B cell (primary cell): ENCODE results near the gene ANO2. TPM values are rescaled to one million over a fixed set of nuclear protein-coding genes. Genes with fewer than 3 reads are reported as not detected.

Source experiments
- ATAC-seq: fragments of 200-7000 bp; cut with Tn5 transposase; one replicate; pipeline ENCODE4 v1.10.0; 2021; ENCODE audit warnings: low read depth, mild to moderate bottlenecking, moderate number of reproducible peaks, moderate library complexity
- CTCF ChIA-PET: fragments of 350-600 bp; sonication (Branson Sonifier 250); formaldehyde crosslinking; loops from one replicate; lab custom pipeline; 2021; ENCODE audit warnings: antibody characterized with exemption, inconsistent platforms; lab: Charles Lee
- POLR2A ChIA-PET: fragments of 350-600 bp; sonication (Branson Sonifier 250); formaldehyde crosslinking; loops from one replicate; lab custom pipeline; 2021; ENCODE audit warnings: antibody characterized with exemption; lab: Charles Lee
- DNase-seq: peaks from one replicate; pipeline ENCODE4 v3.0.0; 2013
- H2AFZ ChIP-seq: 2 replicates; pipeline ENCODE4 v1.6.1; 2012; ENCODE audit warnings: mild to moderate bottlenecking, low read depth, low read length; ENCODE audit not compliant: insufficient read depth, poor library complexity, severe bottlenecking
- H3K27ac ChIP-seq, 2 donors: 1 replicate in 1 of 2; 2 replicates in 1 of 2; pipeline ENCODE4 v1.5.1; 2012 to 2013; ENCODE audit warnings: low read length in 2 of 2, mild to moderate bottlenecking in 2 of 2, moderate library complexity in 1 of 2
- H3K27me3 ChIP-seq, 4 experiments: fragments of 200-600 bp in 1 of 4; sonication (generic) in 1 of 4; replicated peaks in 1 of 4; 1 replicate in 2 of 4; 2 replicates in 2 of 4; pipeline versions ENCODE4 v1.6.1 to v1.7.0; 2013 to 2016; ENCODE audit warnings: low read length in 3 of 4, mild to moderate bottlenecking in 2 of 4, mixed read lengths in 1 of 4, moderate library complexity in 1 of 4; ENCODE audit not compliant: insufficient read depth in 4 of 4, control insufficient read depth in 3 of 4; ENCODE audit errors: control extremely low read depth in 1 of 4
- H3K36me3 ChIP-seq, 2 experiments: replicated peaks in 1 of 2; 1 replicate in 1 of 2; 2 replicates in 1 of 2; pipeline versions ENCODE4 v1.6.1 to v1.7.1; 2013; ENCODE audit warnings: low read length in 1 of 2; ENCODE audit not compliant: insufficient read depth in 2 of 2, control insufficient read depth in 1 of 2; ENCODE audit errors: control extremely low read depth in 1 of 2, extremely low read depth in 1 of 2
- H3K4me1 ChIP-seq, 2 donors: fragments of 200-600 bp in 1 of 2; sonication (generic) in 1 of 2; 1 replicate in 1 of 2; 2 replicates in 1 of 2; pipeline versions ENCODE4 v1.5.1 to v1.6.1; 2013 to 2017; ENCODE audit warnings: low read length in 2 of 2; ENCODE audit not compliant: control insufficient read depth in 2 of 2, insufficient read depth in 2 of 2
- H3K4me2 ChIP-seq: replicated peaks from 2 replicates; pipeline ENCODE3; 2012; ENCODE audit warnings: mild to moderate bottlenecking, low read depth, low read length; ENCODE audit not compliant: poor library complexity, severe bottlenecking
- H3K4me3 ChIP-seq, 5 experiments: fragments of 200-600 bp in 1 of 5; sonication (generic) in 1 of 5; 1 replicate in 3 of 5; 2 replicates in 2 of 5; pipeline versions ENCODE4 v1.5.1 to v1.7.0; 2011 to 2016; ENCODE audit warnings: low read length in 4 of 5, mild to moderate bottlenecking in 4 of 5, low read depth in 2 of 5, control low read depth in 1 of 5, moderate library complexity in 1 of 5; ENCODE audit not compliant: insufficient read depth in 1 of 5; ENCODE audit errors: control extremely low read depth in 1 of 5, extremely low read depth in 1 of 5
- H3K79me2 ChIP-seq: fragments of 200-600 bp; sonication (generic); one replicate; pipeline ENCODE4 v1.6.0; 2016; ENCODE audit warnings: low read length; ENCODE audit not compliant: control insufficient read depth, insufficient read depth
- H3K9ac ChIP-seq: fragments of 200-600 bp; sonication (generic); 2 replicates; pipeline ENCODE4 v1.6.1; 2017; ENCODE audit warnings: mild to moderate bottlenecking, low read length, moderate library complexity
- H3K9me3 ChIP-seq, 3 donors: one replicate each; pipeline versions ENCODE4 v1.6.1 to v1.7.1; 2013; ENCODE audit warnings: low read length in 2 of 3; ENCODE audit not compliant: control insufficient read depth in 2 of 3, insufficient read depth in 1 of 3; ENCODE audit errors: control extremely low read depth in 1 of 3
- H4K20me1 ChIP-seq: 2 replicates; pipeline ENCODE4 v1.6.0; 2012; ENCODE audit warnings: mild to moderate bottlenecking, low read length; ENCODE audit not compliant: insufficient read depth, control insufficient read depth, poor library complexity, severe bottlenecking
- H3K27ac Mint-ChIP-seq: one replicate; pipeline ENCODE4 v1.8.0; 2021; ENCODE audit warnings: mixed read lengths
- H3K27me3 Mint-ChIP-seq: one replicate; pipeline ENCODE4 v1.8.0; 2021; ENCODE audit warnings: mixed read lengths
- H3K4me1 Mint-ChIP-seq: one replicate; pipeline ENCODE4 v1.8.0; 2021; ENCODE audit warnings: mixed read lengths
- H3K4me3 Mint-ChIP-seq: one replicate; pipeline ENCODE4 v1.8.0; 2021; ENCODE audit warnings: mixed read lengths
- H3K9me3 Mint-ChIP-seq: one replicate; pipeline ENCODE4 v1.8.0; 2022; ENCODE audit warnings: mixed read lengths; ENCODE audit not compliant: insufficient read depth
- CTCF ChIP-seq: fragments of 200-600 bp; IDR thresholded peaks from one replicate; pipeline ENCODE4 v1.8.0; 2022; ENCODE audit warnings: antibody characterized with exemption, mild to moderate bottlenecking
- EZH2 ChIP-seq: IDR thresholded peaks from 2 replicates; pipeline ENCODE4 v1.6.1; 2012; ENCODE audit warnings: borderline replicate concordance, low read depth, mild to moderate bottlenecking, moderate library complexity, low read length; ENCODE audit not compliant: insufficient read depth, poor library complexity, severe bottlenecking
- WGBS: methylation state at CpG from one replicate; pipeline ENCODE4 v1.1.5; 2013; ENCODE audit warnings: missing lambda C conversion rate; ENCODE audit not compliant: insufficient coverage; 5-methylcytosine and 5-hydroxymethylcytosine counted together
- intact Hi-C: fragments of 100-400 bp; cut with micrococcal nuclease; formaldehyde crosslinking; loops from one replicate; pipeline ENCODE4 v1.10.0; 2022
- polyA plus RNA-seq: library from polyadenylated mRNA; depleted of rRNA; stranded (reverse); fragments of >200 nt; gene quantifications from 2 replicates; pipeline ENCODE4 v1.2.3, GENCODE V29; 2012
- total RNA-seq, 2 donors: library from RNA; stranded (reverse); fragments of 120-200 nt in 1 of 2; gene quantifications; 1 replicate in 1 of 2; 2 replicates in 1 of 2; pipeline versions ENCODE4 v1.2.3 to v1.2.4, GENCODE V29; 2013 to 2022

ANO2 gene
- total and polyA plus RNA-seq, 2 donors (not counting 1 experiment from before 2014, with no cell fraction given), result not detected

GRCh38 chr12:5562581-5562980, 382.5 kb downstream of the ANO2 start:
- ChIA-PET CTCF (no interaction called here), POLR2A (interaction anchor here (0.6 kb wide), 1 partner anchor 699 kb away, joined by 3 read pairs; no protein-coding TSS in a partner anchor)

GRCh38 chr12:5561846-5562245, 383.2 kb downstream of the ANO2 start:
- ATAC-seq (no peak), DNase-seq (no peak)
- no peak overlapping the region for H2AFZ ChIP-seq
- H3K4me2 ChIP-seq, result no peak overlapping the region
- no peaks in the 10 kb centered on the region for H3K27me3 ChIP-seq
- H3K27ac ChIP-seq, result no peak overlapping the region
- no peaks in the 10 kb centered on the region for H3K9me3 Mint-ChIP-seq
- no peak overlapping the region for H3K4me3 Mint-ChIP-seq
- H3K4me1 Mint-ChIP-seq, result no peaks in the 10 kb centered on the region
- CTCF ChIA-PET, result interaction anchor here (0.6 kb wide), 1 partner anchor 11 kb away, joined by 3 read pairs; no protein-coding TSS in a partner anchor
- H3K9me3 ChIP-seq, result no peaks in the 10 kb centered on the region
- no peak overlapping the region for H3K4me3 ChIP-seq
- H3K79me2 ChIP-seq, result no peaks in the 10 kb centered on the region
- no peak overlapping the region for H3K27ac Mint-ChIP-seq
- intact Hi-C loops, result no loop called here
- no peaks in the 10 kb centered on the region for H3K36me3 ChIP-seq
- H3K9ac ChIP-seq, result no peak overlapping the region
- no peaks in the 10 kb centered on the region for H4K20me1 ChIP-seq
- POLR2A ChIA-PET, result no interaction called here
- no peak for TF ChIP-seq EZH2
- no peak for TF ChIP-seq CTCF
- WGBS, result 92% methylated on average over 2 of the region's 6 CpGs
- no peaks in the 10 kb centered on the region for H3K4me1 ChIP-seq
- H3K27me3 Mint-ChIP-seq, result peaks cover 18% of the 10 kb centered on the region

More at GRCh38 chr12:5562581-5562980, 382.5 kb downstream of the ANO2 start:
- H3K4me2 ChIP-seq, result no peak overlapping the region
- H3K27ac ChIP-seq, result no peak overlapping the region
- WGBS, result 88% methylated on average over 3 of the region's 3 CpGs
- no peaks in the 10 kb centered on the region for H4K20me1 ChIP-seq
- intact Hi-C loops, result no loop called here
- H3K27me3 ChIP-seq, result no peaks in the 10 kb centered on the region
- H3K4me1 Mint-ChIP-seq, result no peaks in the 10 kb centered on the region
- H3K4me1 ChIP-seq, result no peaks in the 10 kb centered on the region
- DNase-seq (no peak), ATAC-seq (no peak)
- H3K27ac Mint-ChIP-seq, result no peak overlapping the region
- TF ChIP-seq CTCF (no peak), EZH2 (no peak)
- H3K4me3 Mint-ChIP-seq, result no peak overlapping the region
- H3K9ac ChIP-seq, result no peak overlapping the region
- H3K9me3 Mint-ChIP-seq, result no peaks in the 10 kb centered on the region
- H3K79me2 ChIP-seq, result no peaks in the 10 kb centered on the region
- H3K36me3 ChIP-seq, result no peaks in the 10 kb centered on the region
- H2AFZ ChIP-seq, result no peak overlapping the region
- H3K9me3 ChIP-seq, result peaks cover 0 to 5% (median 0%) of the 10 kb centered on the region in 3 donors
- peaks cover 22% of the 10 kb centered on the region for H3K27me3 Mint-ChIP-seq
- no peak overlapping the region for H3K4me3 ChIP-seq
